Breast epithelium (tissue), 3 donors: ENCODE results near the gene FRMD6.
"Not testable (repeated sequence)": the region's sequence is repeated elsewhere in the genome, so short reads cannot be mapped to it uniquely, and the experiment has no call there.

ENCODE experiments used
- CTCF ChIP-seq, 3 donors: fragments of 450-650 bp; IDR thresholded peaks; one replicate each; pipeline ENCODE4 v1.5.1; 2016 to 2017; ENCODE audit warnings: antibody characterized with exemption in 3 of 3, mild to moderate bottlenecking in 3 of 3, moderate library complexity in 3 of 3
- POLR2A ChIP-seq: fragments of 450-650 bp; IDR thresholded peaks from one replicate; pipeline ENCODE4 v1.6.1; 2016; ENCODE audit warnings: antibody characterized with exemption, mild to moderate bottlenecking, moderate library complexity
- POLR2AphosphoS5 ChIP-seq, 3 donors: sonication (generic); formaldehyde crosslinking; IDR thresholded peaks; one replicate each; pipeline ENCODE4 v1.6.1; 2017; ENCODE audit warnings: antibody characterized with exemption in 3 of 3

GRCh38 chr14:51746823-51747222, 95.1 kb downstream of the FRMD6 start:
- not testable (repeated sequence) for TF ChIP-seq CTCF (IDR thresholded peaks at IDR 0.05); POLR2AphosphoS5 (IDR thresholded peaks at IDR 0.05); POLR2A
